Keratinocyte (primary cell): ENCODE measurements around the gene KASH5. TPM values are rescaled to one million over a fixed set of nuclear protein-coding genes. Genes with fewer than 3 reads are reported as not detected.

Experiments used
- DNase-seq: peaks from one replicate; pipeline ENCODE4 v3.0.0-alpha.2; 2011; ENCODE audit warnings: low read depth, missing footprints, low spot score
- FAIRE-seq: peaks from 2 replicates; lab custom pipeline; 2011; peaks lifted over from hg19 to GRCh38; lab: Jason Lieb, UNC
- H2AFZ ChIP-seq: 2 replicates; pipeline ENCODE4 v1.6.0; 2012; ENCODE audit warnings: low read length, control low read depth, inconsistent platforms; ENCODE audit not compliant: control insufficient read depth
- H3K27ac ChIP-seq: 2 replicates; pipeline ENCODE4 v1.5.1; 2011; ENCODE audit warnings: low read length; ENCODE audit not compliant: control insufficient read depth, insufficient read depth
- H3K27me3 ChIP-seq: 3 replicates; pipeline ENCODE4 v1.6.0; 2011; ENCODE audit warnings: low read length; ENCODE audit not compliant: control insufficient read depth, insufficient read depth; ENCODE audit errors: extremely low read depth
- H3K36me3 ChIP-seq, 2 experiments: 2 replicates in 1 of 2; 3 replicates in 1 of 2; pipeline ENCODE4 v1.5.1; 2011; ENCODE audit warnings: low read length in 2 of 2, mild to moderate bottlenecking in 1 of 2; ENCODE audit not compliant: control insufficient read depth in 2 of 2, insufficient read depth in 2 of 2; ENCODE audit errors: extremely low read depth in 1 of 2
- H3K4me1 ChIP-seq: 3 replicates; pipeline ENCODE4 v1.5.1; 2011; ENCODE audit warnings: low read length; ENCODE audit not compliant: control insufficient read depth, insufficient read depth; ENCODE audit errors: extremely low read depth
- H3K4me2 ChIP-seq: 3 replicates; pipeline ENCODE4 v1.6.0; 2011; ENCODE audit warnings: low read depth, low read length; ENCODE audit not compliant: control insufficient read depth, insufficient read depth; ENCODE audit errors: extremely low read depth
- H3K4me3 ChIP-seq, 3 experiments: fragments of 200-600 bp in 1 of 3; sonication (generic) in 1 of 3; 2 replicates in 2 of 3; 3 replicates in 1 of 3; pipeline ENCODE4 v1.5.1; 2011 to 2016; ENCODE audit warnings: low read length in 3 of 3, mild to moderate bottlenecking in 3 of 3, control low read depth in 2 of 3, inconsistent platforms in 1 of 3, low read depth in 1 of 3, mixed read lengths in 1 of 3, mixed run types in 1 of 3, moderate library complexity in 1 of 3; ENCODE audit not compliant: control insufficient read depth in 2 of 3, insufficient read depth in 2 of 3; ENCODE audit errors: extremely low read depth in 1 of 3
- H3K79me2 ChIP-seq: 2 replicates; pipeline ENCODE4 v1.6.0; 2012; ENCODE audit warnings: low read length; ENCODE audit not compliant: control insufficient read depth, insufficient read depth
- H3K9ac ChIP-seq: 3 replicates; pipeline ENCODE4 v1.6.0; 2011; ENCODE audit warnings: low read length; ENCODE audit not compliant: control insufficient read depth, insufficient read depth; ENCODE audit errors: extremely low read depth
- H3K9me1 ChIP-seq: 3 replicates; pipeline ENCODE4 v1.6.0; 2011; ENCODE audit warnings: low read length; ENCODE audit not compliant: control insufficient read depth, insufficient read depth; ENCODE audit errors: extremely low read depth
- H3K9me3 ChIP-seq: 2 replicates; pipeline ENCODE4 v1.5.1; 2012; ENCODE audit warnings: low read depth, low read length; ENCODE audit not compliant: control insufficient read depth
- H4K20me1 ChIP-seq: 3 replicates; pipeline ENCODE4 v1.6.0; 2011; ENCODE audit warnings: low read length; ENCODE audit not compliant: control insufficient read depth, insufficient read depth; ENCODE audit errors: extremely low read depth
- EZH2 ChIP-seq: IDR thresholded peaks from one replicate; pipeline ENCODE4 v1.6.1; 2012; ENCODE audit warnings: inconsistent platforms, mild to moderate bottlenecking, low read length, moderate library complexity
- dilution Hi-C: fragments of 300-500 bp; cut with MboI; formaldehyde crosslinking; loops from one replicate; pipeline ENCODE4 v1.7.0; 2020; ENCODE audit warnings: low sequenced_read_pairs; ENCODE audit not compliant: extremely low pct_ligation_motif_present
- polyA plus RNA-seq, 5 experiments: library from polyadenylated mRNA; depleted of rRNA in 3 of 5; stranded (reverse) in 3 of 5; stranded (forward) in 1 of 5; unstranded in 1 of 5; fragments of >200 nt; gene quantifications; 1 replicate in 1 of 5; 2 replicates in 3 of 5; 3 replicates in 1 of 5; pipeline versions ENCODE4 v1.2.1 to v1.2.3, GENCODE V29; 2011 to 2012; ENCODE audit warnings: missing spikeins in 2 of 5, low read depth in 1 of 5, low replicate concordance in 1 of 5
- TF ChIP-seq, protein P1 (sequence below), 3 experiments: IDR thresholded peaks in 1 of 3; conservative IDR thresholded peaks in 1 of 3; optimal IDR thresholded peaks in 1 of 3; 2 replicates in 2 of 3; 3 replicates in 1 of 3; pipeline versions ENCODE3 to v1.5.1; 2011; ENCODE audit warnings: low read length in 3 of 3, mild to moderate bottlenecking in 3 of 3, moderate library complexity in 2 of 3, control low read depth in 1 of 3, inconsistent platforms in 1 of 3; ENCODE audit not compliant: insufficient read depth in 2 of 3; ENCODE audit errors: extremely low read depth in 1 of 3

The KASH5 gene
- polyA plus RNA-seq, 1 donor (not counting 4 experiments of a cell fraction or from before 2014, with no cell fraction given) = not detected

DNA sequence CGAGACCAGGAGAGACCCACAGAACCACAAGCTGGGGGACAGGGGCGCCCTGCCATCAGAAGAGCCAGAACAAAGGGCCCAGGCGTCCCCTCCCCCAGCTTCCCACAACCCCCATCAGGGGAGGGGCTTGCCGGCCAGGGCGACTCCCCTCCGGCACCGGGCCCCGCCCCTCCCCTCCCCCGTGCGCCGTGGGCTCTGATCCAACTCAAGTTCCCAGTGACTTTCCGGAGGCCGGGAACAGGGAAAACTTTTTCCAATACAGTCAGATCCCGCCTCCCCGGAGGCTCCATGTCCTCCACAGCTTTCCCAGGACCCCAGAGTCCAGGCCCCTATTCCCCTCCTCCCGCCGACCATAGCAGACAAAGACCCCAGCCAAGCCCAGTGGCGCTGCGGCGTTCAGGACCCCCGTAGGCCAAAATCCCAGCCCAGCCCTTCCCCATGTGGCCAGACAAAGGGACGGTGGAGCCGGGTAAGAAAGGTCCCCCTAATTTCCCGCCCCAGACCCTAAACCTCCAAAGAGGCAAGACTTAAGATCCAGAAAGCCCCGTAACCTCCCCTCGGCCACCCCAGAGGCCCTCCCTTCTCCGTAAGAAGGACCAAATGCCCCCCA lies 26.5 kb upstream of the KASH5 start:
- peak overlapping the region; percentile 86 for H2AFZ ChIP-seq
- H3K79me2 ChIP-seq = no peaks in the 10 kb centered on the region
- peak overlapping the region; percentile 95 for H3K4me2 ChIP-seq
- peak overlapping the region; percentile 68 to 82 (median 70) for H3K4me3 ChIP-seq
- FAIRE-seq (no peak), DNase-seq (no peak)
- no peaks in the 10 kb centered on the region for H3K9me1 ChIP-seq
- peaks cover 0 to 3% of the 10 kb centered on the region in 2 experiments for H3K36me3 ChIP-seq
- H4K20me1 ChIP-seq = no peaks in the 10 kb centered on the region
- no peak for TF ChIP-seq EZH2
- TF ChIP-seq, protein P1, sequence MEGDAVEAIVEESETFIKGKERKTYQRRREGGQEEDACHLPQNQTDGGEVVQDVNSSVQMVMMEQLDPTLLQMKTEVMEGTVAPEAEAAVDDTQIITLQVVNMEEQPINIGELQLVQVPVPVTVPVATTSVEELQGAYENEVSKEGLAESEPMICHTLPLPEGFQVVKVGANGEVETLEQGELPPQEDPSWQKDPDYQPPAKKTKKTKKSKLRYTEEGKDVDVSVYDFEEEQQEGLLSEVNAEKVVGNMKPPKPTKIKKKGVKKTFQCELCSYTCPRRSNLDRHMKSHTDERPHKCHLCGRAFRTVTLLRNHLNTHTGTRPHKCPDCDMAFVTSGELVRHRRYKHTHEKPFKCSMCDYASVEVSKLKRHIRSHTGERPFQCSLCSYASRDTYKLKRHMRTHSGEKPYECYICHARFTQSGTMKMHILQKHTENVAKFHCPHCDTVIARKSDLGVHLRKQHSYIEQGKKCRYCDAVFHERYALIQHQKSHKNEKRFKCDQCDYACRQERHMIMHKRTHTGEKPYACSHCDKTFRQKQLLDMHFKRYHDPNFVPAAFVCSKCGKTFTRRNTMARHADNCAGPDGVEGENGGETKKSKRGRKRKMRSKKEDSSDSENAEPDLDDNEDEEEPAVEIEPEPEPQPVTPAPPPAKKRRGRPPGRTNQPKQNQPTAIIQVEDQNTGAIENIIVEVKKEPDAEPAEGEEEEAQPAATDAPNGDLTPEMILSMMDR (optimal IDR thresholded peaks at IDR 0.05 in 1 of 3, IDR thresholded peaks at IDR 0.05 in 1 of 3, conservative IDR thresholded peaks at IDR 0.05 in 1 of 3; ENCODE audit: extremely low read depth in 1 of 3, insufficient read depth in 2 of 3, low read length in 3 of 3) = no peak
- H3K9me3 ChIP-seq = no peaks in the 10 kb centered on the region
- no peak overlapping the region for H3K27ac ChIP-seq
- H3K4me1 ChIP-seq = peaks cover 12% of the 10 kb centered on the region
- no peaks in the 10 kb centered on the region for H3K27me3 ChIP-seq
- peak overlapping the region; percentile 76 for H3K9ac ChIP-seq
- dilution Hi-C loops = no loop called here

DNA sequence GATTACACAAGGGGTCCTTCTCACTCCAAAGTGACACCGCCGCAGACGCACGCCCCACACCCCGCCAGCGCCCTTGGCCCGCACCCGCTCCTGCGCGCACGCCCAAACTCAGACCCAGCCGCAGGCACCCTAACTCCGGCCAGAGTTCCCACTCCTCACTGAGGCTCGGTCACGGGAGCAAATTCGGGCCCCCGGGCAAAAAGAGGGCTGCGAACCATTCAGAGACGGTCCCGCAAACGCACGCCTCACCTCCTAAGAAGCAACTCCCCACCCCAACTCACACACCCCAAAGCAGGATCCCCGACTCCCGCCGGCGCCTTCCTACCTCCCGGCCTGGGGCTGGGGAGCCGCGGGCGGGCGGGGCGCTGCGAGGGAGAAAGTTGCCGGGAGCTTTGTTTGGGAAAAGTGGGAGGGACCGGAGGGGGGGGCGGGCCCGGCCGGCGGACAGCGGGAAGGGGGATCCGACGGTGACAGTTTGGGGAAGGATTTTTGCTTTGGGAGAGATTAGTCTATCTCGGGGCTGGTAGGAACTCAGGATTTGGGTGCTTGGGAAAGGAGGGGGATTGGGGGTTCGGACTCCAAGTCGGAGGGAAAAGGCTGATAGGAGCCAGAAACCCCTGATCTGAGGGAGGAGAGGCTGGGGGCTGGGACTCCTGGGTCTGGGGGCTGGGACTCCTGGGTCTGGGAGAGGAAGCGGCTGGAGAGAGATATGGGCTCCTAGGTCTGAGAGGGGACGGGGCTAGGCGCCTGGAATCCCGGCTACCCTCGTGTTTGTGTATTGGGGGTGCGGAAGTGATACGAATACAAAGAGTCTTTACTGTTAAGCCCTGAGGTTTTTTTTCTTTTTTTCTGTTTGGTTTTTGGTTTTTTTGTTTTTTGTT lies 25.8 kb upstream of the KASH5 start, which contains the start of gene TEAD2:
TEAD2 (minus strand) TSS at position 369 of the 881 bp plus-strand sequence. CDS start 2,341 bp downstream, outside the sequence.
- FAIRE-seq (no peak), DNase-seq (no peak)
- Histone ChIP-seq H3K4me2 (peak within 1 kb of the TSS; percentile 95), H4K20me1 (no peaks in the 10 kb centered on the region), H3K9me1 (no peaks in the 10 kb centered on the region), H3K9me3 (no peaks in the 10 kb centered on the region), H3K4me3 (peak within 1 kb of the TSS; percentile 68 to 82 (median 70)), H3K27me3 (no peaks in the 10 kb centered on the region), H3K79me2 (no peaks in the 10 kb centered on the region), H3K36me3 (peaks cover 0 to 3% of the 10 kb centered on the region in 2 experiments), H3K4me1 (peaks cover 12% of the 10 kb centered on the region), H3K9ac (peak within 1 kb of the TSS; percentile 76), H2AFZ (peak within 1 kb of the TSS; percentile 86), H3K27ac (peak within 1 kb of the TSS; percentile 18)
- dilution Hi-C loops = no loop called here
- TF ChIP-seq, protein P1 (optimal IDR thresholded peaks at IDR 0.05 in 1 of 3, IDR thresholded peaks at IDR 0.05 in 1 of 3, conservative IDR thresholded peaks at IDR 0.05 in 1 of 3; ENCODE audit: extremely low read depth in 1 of 3, insufficient read depth in 2 of 3, low read length in 3 of 3) = no peak
- no peak for TF ChIP-seq EZH2
